Measurements from ENCODE around the gene GTF3C5.
A peak's percentile ranks its signal among the peaks of the same experiment; 100 is the strongest.

Gene GTF3C5

DNA sequence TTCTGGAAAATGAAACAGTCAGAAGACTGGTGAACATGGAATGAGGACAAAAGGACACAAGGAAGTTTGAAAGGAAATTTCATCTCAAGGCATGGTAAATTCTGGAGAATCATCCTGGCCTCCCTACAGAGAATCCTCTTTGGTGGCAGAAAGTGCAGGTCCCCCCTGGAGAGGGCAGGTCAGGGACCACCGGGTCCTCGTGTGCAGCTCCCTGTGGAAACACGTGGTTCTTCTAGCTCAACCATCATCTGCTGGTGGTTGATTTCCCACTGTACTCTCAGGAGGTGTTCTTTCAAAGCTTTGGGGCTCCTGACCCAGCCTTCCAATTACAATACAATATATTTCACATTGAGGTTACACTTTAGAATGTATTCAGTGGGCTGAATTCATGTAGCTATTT is 2.6 kb upstream of the GTF3C5 start:
- TF ChIP-seq, protein P1, sequence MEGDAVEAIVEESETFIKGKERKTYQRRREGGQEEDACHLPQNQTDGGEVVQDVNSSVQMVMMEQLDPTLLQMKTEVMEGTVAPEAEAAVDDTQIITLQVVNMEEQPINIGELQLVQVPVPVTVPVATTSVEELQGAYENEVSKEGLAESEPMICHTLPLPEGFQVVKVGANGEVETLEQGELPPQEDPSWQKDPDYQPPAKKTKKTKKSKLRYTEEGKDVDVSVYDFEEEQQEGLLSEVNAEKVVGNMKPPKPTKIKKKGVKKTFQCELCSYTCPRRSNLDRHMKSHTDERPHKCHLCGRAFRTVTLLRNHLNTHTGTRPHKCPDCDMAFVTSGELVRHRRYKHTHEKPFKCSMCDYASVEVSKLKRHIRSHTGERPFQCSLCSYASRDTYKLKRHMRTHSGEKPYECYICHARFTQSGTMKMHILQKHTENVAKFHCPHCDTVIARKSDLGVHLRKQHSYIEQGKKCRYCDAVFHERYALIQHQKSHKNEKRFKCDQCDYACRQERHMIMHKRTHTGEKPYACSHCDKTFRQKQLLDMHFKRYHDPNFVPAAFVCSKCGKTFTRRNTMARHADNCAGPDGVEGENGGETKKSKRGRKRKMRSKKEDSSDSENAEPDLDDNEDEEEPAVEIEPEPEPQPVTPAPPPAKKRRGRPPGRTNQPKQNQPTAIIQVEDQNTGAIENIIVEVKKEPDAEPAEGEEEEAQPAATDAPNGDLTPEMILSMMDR (IDR thresholded peaks at IDR 0.05; ENCODE audit: insufficient read depth, low read length, poor library complexity, severe bottlenecking): no peak
- H3K27me3 ChIP-seq (replicated peaks; ENCODE audit: control insufficient read depth, insufficient read depth, low read length): no peaks in the 10 kb centered on the region
- peaks cover under 1% of the 10 kb centered on the region; the same call in 1 of the 2 replicates for H3K36me3 ChIP-seq (ENCODE audit: control insufficient read depth, insufficient read depth, low read length)
- no peak for DNase-seq (ENCODE audit: extremely low read depth, insufficient read length)
- H3K4me3 ChIP-seq (replicated peaks; ENCODE audit: low read depth, low read length): no peak overlapping the region

DNA sequence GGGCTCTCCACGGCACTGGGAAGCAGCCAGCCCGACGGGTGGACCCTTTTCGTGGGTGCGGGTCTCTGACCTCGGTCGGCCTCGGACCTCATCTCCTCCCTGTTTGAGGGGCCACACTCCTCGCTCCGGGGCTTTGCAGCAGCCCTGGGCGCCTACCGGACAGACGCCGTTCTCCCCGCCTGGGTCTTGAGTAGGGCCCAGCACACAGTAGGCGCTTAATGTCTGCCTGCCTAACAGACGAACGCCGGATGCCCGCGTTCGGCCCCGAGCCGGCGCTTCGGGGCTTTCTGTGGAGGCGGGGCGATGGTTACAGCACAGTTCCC is 842 bp upstream of the GTF3C5 start:
- H3K27me3 ChIP-seq (replicated peaks; ENCODE audit: control insufficient read depth, insufficient read depth, low read length): no peaks in the 10 kb centered on the region
- H3K36me3 ChIP-seq (ENCODE audit: control insufficient read depth, insufficient read depth, low read length): peaks cover 2% of the 10 kb centered on the region; the same call in 1 of the 2 replicates
- TF ChIP-seq, protein P1 (IDR thresholded peaks at IDR 0.05; ENCODE audit: insufficient read depth, low read length, poor library complexity, severe bottlenecking): no peak
- DNase-seq (ENCODE audit: extremely low read depth, insufficient read length): no peak
- peak overlapping the region; percentile 89 for H3K4me3 ChIP-seq (replicated peaks; ENCODE audit: low read depth, low read length)

DNA sequence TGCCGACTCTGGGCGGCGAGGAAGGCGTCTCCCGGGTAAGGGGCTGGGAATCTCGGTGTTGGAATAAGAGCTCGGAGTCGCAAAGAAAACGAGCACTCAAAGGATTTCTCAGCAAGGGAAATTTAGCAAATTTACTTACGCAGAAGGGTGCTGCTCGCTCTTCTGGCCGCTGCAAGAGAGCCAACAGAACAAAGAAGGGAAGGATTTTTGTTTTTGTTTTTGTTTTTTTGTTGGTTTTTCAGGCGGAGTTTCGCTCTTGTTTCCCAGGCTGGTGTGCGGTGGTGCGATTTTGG is 279 bp downstream of the GTF3C5 start:
- H3K4me3 ChIP-seq (replicated peaks; ENCODE audit: low read depth, low read length): peak overlapping the region; percentile 94
- TF ChIP-seq, protein P1 (IDR thresholded peaks at IDR 0.05; ENCODE audit: insufficient read depth, low read length, poor library complexity, severe bottlenecking): no peak
- no peak for DNase-seq (ENCODE audit: extremely low read depth, insufficient read length)
- H3K27me3 ChIP-seq (replicated peaks; ENCODE audit: control insufficient read depth, insufficient read depth, low read length): no peaks in the 10 kb centered on the region
- H3K36me3 ChIP-seq (ENCODE audit: control insufficient read depth, insufficient read depth, low read length): peaks cover 2% of the 10 kb centered on the region; the same call in 1 of the 2 replicates

DNA sequence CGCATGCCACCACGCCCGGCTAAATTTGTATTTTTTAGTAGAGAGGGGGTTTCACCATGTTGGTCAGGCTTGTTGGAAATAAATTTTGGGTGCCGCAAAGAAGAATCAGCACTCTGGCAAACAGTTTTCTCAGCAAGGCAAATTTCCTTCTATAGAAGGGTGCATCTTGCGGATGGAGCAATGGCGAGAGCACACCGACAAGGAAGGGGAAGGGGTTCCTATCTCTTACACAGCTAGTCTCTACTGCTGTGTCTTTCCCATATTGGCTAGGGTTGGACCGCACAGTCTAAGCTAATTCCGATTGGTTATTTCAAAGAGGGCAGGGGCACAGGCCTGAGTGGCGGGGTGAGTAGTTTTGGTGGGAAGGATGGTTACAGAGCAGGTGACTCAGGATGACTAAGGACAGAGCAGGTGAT is 707 bp downstream of the GTF3C5 start:
- TF ChIP-seq, protein P1 (IDR thresholded peaks at IDR 0.05; ENCODE audit: insufficient read depth, low read length, poor library complexity, severe bottlenecking): no peak
- DNase-seq (ENCODE audit: extremely low read depth, insufficient read length): no peak
- Histone ChIP-seq H3K27me3 (replicated peaks; ENCODE audit: control insufficient read depth, insufficient read depth, low read length) (no peaks in the 10 kb centered on the region), H3K36me3 (ENCODE audit: control insufficient read depth, insufficient read depth, low read length) (peaks cover 2% of the 10 kb centered on the region; the same call in 1 of the 2 replicates), H3K4me3 (replicated peaks; ENCODE audit: low read depth, low read length) (peak overlapping the region; percentile 94)

DNA sequence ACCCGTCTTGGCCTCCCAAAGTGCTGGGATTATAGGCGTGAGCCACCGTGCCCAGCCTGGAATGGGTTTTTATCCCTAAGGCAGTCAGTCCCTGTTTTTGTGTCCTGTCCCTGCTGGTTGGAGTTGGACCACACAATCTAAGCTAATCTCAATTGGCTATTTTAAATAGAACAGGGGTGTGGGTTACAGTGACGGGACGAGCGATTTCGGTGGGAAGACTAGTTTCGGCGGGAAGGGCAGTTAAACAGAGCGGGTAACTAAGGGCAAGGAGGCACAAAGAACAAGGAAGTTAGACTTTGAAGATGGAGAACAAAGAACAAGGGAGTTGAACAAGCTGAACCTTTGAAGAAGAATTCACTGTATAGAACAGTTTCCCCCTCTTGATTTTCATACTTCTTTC is 1.4 kb downstream of the GTF3C5 start:
- H3K36me3 ChIP-seq (ENCODE audit: control insufficient read depth, insufficient read depth, low read length): peaks cover 2% of the 10 kb centered on the region; the same call in 1 of the 2 replicates
- no peak overlapping the region for H3K4me3 ChIP-seq (replicated peaks; ENCODE audit: low read depth, low read length)

DNA sequence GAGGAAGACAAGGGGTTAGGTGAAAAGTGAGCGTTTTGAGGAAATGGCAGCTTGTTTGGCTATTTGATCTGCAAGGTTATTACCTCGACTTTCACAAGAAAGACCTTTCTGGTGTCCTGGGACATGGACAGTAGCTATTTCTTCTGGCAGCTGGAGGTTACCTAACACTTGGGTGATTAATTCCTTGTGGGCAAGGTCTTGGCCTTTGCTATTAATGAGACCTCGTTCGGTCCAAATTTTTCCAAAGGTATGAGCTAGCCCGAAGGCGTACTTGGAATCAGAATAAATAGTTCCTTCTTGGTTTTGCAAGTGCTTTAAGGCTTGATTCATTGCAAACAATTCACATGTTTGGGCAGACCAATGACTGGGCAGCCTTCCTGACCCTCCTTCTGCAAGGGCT is 4.9 kb downstream of the GTF3C5 start:
- H3K36me3 ChIP-seq (ENCODE audit: control insufficient read depth, insufficient read depth, low read length): peaks cover 2% of the 10 kb centered on the region; the same call in 1 of the 2 replicates

More for the DNA sequence above, 1.4 kb downstream of the GTF3C5 start:
- TF ChIP-seq, protein P1 (IDR thresholded peaks at IDR 0.05; ENCODE audit: insufficient read depth, low read length, poor library complexity, severe bottlenecking): no peak
- no peaks in the 10 kb centered on the region for H3K27me3 ChIP-seq (replicated peaks; ENCODE audit: control insufficient read depth, insufficient read depth, low read length)
- DNase-seq (ENCODE audit: extremely low read depth, insufficient read length): no peak

More for the DNA sequence above, 4.9 kb downstream of the GTF3C5 start:
- Histone ChIP-seq H3K4me3 (replicated peaks; ENCODE audit: low read depth, low read length) (no peak overlapping the region), H3K27me3 (replicated peaks; ENCODE audit: control insufficient read depth, insufficient read depth, low read length) (no peaks in the 10 kb centered on the region)
- DNase-seq (ENCODE audit: extremely low read depth, insufficient read length): no peak
- TF ChIP-seq, protein P1 (IDR thresholded peaks at IDR 0.05; ENCODE audit: insufficient read depth, low read length, poor library complexity, severe bottlenecking): no peak

All from GM06990 (cell line).